Measurements from ENCODE around the gene HGFAC.

DNA sequence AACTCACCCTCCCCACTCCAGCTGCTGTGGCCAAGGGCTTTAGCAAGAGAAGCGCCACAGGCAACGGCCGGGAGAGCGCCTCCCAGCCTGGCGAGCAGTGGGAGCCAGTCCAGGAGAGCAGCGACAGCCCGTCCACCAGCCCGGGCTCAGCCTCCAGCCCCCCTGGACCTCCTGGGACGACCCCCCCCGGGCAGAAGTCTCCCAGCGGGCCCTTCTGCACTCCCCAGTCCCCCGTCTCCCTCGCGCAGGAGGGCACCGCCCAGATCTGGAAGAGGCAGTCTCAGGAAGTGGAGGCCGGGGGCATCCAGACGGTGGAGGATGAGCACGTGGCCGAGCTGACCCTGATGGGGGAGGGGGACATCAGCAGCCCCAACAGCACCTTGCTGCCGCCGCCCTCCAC lies 11.2 kb upstream of the HGFAC start:
- TF ChIP-seq CTCF (IDR thresholded peaks at IDR 0.05) (no peak), EZH2phosphoT487 (IDR thresholded peaks at IDR 0.05) (no peak), EZH2 (IDR thresholded peaks at IDR 0.05) (no peak)
